Measurements from ENCODE around the gene SMTNL1. TPM values are rescaled to one million over a fixed set of nuclear protein-coding genes. Genes with fewer than 3 reads are reported as not detected.

The SMTNL1 gene
- total RNA-seq, 1 donor from 2014 or later, result 45.2 TPM

DNA sequence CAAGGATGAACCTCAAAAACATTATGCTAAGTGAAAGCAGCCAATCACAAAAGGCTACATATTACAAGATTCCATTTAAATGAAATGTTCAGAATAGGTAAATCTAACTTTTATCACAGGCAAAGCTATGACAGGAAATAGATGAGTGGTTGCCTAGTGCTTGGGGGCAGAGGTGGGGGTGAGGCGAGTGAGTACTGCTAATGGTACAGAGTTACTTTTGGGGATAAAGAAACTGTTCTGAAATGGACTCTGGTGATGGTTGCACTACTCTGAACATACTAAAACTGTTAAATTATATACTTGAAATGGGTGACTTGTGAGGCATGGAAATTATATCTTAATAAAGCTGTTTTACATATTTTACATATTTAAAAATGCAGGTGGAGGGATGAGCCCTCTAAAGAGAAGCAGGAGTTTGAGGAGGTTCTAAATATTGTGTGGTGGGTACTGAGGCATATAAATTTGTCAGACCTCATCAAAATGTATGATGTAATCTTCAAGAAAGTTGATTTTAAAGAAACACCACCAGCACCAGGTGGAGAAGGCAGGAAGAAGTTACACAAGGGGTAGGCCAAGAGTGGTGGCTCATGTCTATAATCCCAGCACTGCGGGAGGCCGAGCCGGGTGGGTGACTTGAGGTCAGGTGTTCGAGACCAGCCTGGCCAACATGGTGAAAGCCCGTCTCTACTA lies 25.5 kb upstream of the SMTNL1 start:
- no peak overlapping the region for H3K4me3 Mint-ChIP-seq (ENCODE audit: unreplicated experiment)
- peaks cover 11% of the 10 kb centered on the region for H3K36me3 Mint-ChIP-seq (ENCODE audit: low read depth, unreplicated experiment)
- no peaks in the 10 kb centered on the region for H3K9me3 Mint-ChIP-seq (ENCODE audit: unreplicated experiment)
- no peak for DNase-seq (ENCODE audit: low spot score)
- TF ChIP-seq, protein P1, sequence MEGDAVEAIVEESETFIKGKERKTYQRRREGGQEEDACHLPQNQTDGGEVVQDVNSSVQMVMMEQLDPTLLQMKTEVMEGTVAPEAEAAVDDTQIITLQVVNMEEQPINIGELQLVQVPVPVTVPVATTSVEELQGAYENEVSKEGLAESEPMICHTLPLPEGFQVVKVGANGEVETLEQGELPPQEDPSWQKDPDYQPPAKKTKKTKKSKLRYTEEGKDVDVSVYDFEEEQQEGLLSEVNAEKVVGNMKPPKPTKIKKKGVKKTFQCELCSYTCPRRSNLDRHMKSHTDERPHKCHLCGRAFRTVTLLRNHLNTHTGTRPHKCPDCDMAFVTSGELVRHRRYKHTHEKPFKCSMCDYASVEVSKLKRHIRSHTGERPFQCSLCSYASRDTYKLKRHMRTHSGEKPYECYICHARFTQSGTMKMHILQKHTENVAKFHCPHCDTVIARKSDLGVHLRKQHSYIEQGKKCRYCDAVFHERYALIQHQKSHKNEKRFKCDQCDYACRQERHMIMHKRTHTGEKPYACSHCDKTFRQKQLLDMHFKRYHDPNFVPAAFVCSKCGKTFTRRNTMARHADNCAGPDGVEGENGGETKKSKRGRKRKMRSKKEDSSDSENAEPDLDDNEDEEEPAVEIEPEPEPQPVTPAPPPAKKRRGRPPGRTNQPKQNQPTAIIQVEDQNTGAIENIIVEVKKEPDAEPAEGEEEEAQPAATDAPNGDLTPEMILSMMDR (IDR thresholded peaks at IDR 0.05; ENCODE audit: unreplicated experiment), result no peak
- H3K27ac Mint-ChIP-seq (ENCODE audit: unreplicated experiment), result no peak overlapping the region
- peaks cover 3% of the 10 kb centered on the region for H3K4me1 Mint-ChIP-seq (ENCODE audit: unreplicated experiment)
- peaks cover 11% of the 10 kb centered on the region for H3K27me3 Mint-ChIP-seq (ENCODE audit: unreplicated experiment)

GRCh38 chr11:57512646-57513451 lies 24.5 kb upstream of the SMTNL1 start:
- H3K27me3 Mint-ChIP-seq (ENCODE audit: unreplicated experiment), result peaks cover 11% of the 10 kb centered on the region
- peak overlapping the region; percentile 51 for H3K4me3 Mint-ChIP-seq (ENCODE audit: unreplicated experiment)
- no peak for DNase-seq (ENCODE audit: low spot score)
- no peaks in the 10 kb centered on the region for H3K9me3 Mint-ChIP-seq (ENCODE audit: unreplicated experiment)
- H3K4me1 Mint-ChIP-seq (ENCODE audit: unreplicated experiment), result peaks cover 3% of the 10 kb centered on the region
- H3K36me3 Mint-ChIP-seq (ENCODE audit: low read depth, unreplicated experiment), result peaks cover 11% of the 10 kb centered on the region
- TF ChIP-seq, protein P1 (IDR thresholded peaks at IDR 0.05; ENCODE audit: unreplicated experiment), result no peak
- peak overlapping the region; percentile 52 for H3K27ac Mint-ChIP-seq (ENCODE audit: unreplicated experiment)

DNA sequence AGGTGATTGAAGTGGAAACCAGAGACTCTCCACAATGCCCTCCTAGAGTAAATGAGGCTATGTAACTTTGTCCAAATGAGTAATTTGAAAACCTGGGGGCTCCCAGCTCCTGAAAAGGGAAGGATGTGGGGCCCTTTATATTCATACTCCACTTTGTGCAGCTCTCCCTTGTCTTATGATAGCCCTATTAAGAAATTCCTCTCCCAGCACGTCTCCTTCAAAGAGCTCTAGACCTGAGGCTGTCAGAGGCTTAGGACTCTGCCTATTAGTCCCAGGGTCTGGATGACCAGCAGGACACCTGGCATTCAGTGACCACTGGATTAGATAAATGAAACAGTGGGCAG lies 24.0 kb upstream of the SMTNL1 start:
- Mint-ChIP-seq H3K4me3 (ENCODE audit: unreplicated experiment) (peak overlapping the region; percentile 76), H3K4me1 (ENCODE audit: unreplicated experiment) (peaks cover 3% of the 10 kb centered on the region), H3K27ac (ENCODE audit: unreplicated experiment) (no peak overlapping the region), H3K27me3 (ENCODE audit: unreplicated experiment) (peaks cover 11% of the 10 kb centered on the region), H3K36me3 (ENCODE audit: low read depth, unreplicated experiment) (peaks cover 11% of the 10 kb centered on the region), H3K9me3 (ENCODE audit: unreplicated experiment) (no peaks in the 10 kb centered on the region)
- DNase-seq (ENCODE audit: low spot score), result no peak
- TF ChIP-seq, protein P1 (IDR thresholded peaks at IDR 0.05; ENCODE audit: unreplicated experiment), result no peak

- Mint-ChIP-seq H3K36me3 (ENCODE audit: low read depth, unreplicated experiment) (peaks cover 11% of the 10 kb centered on the region), H3K4me3 (ENCODE audit: unreplicated experiment) (peak overlapping the region; percentile 94), H3K27me3 (ENCODE audit: unreplicated experiment) (peaks cover 13% of the 10 kb centered on the region), H3K4me1 (ENCODE audit: unreplicated experiment) (peaks cover 3% of the 10 kb centered on the region), H3K9me3 (ENCODE audit: unreplicated experiment) (no peaks in the 10 kb centered on the region), H3K27ac (ENCODE audit: unreplicated experiment) (no peak overlapping the region)
- TF ChIP-seq, protein P1 (IDR thresholded peaks at IDR 0.05; ENCODE audit: unreplicated experiment), result no peak
- DNase-seq (ENCODE audit: low spot score), result peak; percentile 47
Measured at GRCh38 chr11:57513911-57514537, 23.4 kb upstream of the SMTNL1 start.

Measured in endothelial cell (in vitro differentiated cells).